Activated effector memory CD4-positive, alpha-beta T cell treated with Interleukin-2 at 50 U/mL for 16 hours (primary cell): ENCODE results near the gene ASF1B.
"Not testable (repeated sequence)": the region's sequence is repeated elsewhere in the genome, so short reads cannot be mapped to it uniquely, and the experiment has no call there.

Experiments used
- DNase-seq: peaks from one replicate; pipeline ENCODE4 v3.0.0-alpha.2; 2020

ASF1B gene

DNA sequence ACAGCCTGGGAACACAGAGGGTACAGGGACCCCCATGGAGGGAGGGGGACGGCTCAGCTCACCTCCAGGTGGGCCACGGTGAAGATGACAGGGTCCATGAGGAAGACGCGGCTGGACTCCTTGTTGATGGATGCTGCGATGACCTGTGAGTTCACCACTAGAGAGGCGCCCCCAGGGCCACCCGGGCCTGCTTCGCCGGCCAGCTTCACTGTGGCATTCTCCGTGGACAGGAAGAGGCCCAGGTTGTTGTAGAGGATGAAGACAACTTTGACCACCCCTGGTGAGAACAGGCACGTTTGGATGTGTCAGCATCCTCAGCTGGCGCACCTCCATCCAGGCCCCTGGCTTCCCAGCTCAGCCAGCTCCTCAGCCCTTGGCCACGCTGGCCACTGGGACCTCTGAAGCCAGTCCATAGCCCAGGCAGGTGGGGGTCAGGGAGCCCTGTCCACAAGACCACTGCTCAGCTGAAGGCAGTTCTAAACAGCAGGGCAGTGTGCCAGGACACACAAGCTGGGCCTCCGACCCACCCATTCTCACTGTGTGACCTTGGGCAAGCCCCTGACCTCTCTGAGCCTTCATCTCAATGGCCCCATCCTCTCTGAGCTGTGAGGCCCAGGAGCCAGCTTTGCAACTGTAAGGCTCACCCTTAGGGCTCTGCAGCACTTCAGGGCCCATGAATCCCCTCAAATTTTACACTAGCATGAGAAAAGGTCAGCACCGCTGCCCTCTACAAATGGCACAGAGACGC lies 22.1 kb upstream of the ASF1B start:
- DNase-seq = no peak

DNA sequence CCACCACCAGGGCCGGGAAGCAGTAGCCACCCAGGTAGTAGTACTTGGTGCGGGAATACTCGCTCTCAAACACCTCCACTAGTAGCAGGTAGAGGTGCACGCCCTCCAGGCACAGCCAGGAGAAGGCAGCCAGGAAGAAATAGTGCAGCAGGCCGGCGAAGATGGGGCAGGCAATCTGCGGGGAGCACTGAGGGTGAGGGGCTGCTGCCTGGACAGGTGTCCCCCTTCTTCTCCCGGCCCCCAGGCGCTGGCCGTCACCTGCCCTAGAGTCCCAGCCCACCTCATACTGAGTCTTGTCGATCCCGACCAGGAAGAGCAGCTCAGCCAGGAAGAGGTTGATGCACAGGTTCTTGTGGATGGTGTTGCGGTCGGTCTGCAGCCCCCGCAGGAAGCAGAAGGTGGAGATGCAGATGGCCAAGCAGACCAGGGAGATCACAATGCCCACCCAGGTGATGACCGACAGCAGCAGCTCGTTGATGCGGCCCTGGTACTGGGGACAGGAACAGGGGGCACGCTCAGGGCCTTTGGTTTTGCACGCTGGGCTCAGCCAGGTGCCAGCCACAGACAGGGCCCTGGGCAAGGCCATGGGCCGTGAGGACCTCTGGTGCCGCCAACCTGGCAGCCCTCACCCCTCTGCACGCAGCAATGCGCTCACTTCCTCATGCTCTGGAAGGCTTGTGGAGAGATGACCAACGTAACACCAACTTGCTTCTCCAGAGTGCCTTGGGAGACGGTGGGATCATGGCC lies 20.8 kb upstream of the ASF1B start:
- no peak for DNase-seq

GRCh38 chr19:14156122-14156521 lies 19.7 kb upstream of the ASF1B start:
- DNase-seq = no peak

GRCh38 chr19:14155371-14155770 lies 19.0 kb upstream of the ASF1B start:
- DNase-seq = no peak

DNA sequence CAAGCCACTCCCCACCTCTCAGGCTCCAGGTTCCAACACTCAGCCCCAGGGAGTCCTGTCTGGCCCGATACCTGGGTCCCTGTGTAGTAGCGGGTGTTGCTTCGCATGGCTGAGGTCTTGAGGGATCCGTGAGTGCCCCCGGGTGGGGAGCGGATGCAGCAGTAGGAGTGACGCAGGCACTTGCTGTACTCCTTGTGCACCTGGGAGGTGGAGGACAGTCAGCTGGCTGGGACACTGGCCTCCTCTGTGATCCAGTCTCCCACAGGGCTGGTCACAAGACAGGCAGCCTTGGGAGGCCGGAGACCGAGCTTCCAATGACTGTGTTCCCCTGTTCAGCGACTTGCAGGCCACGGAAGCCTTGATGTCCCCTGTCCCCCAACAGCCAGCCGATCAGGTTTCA lies 16.3 kb upstream of the ASF1B start:
- no peak for DNase-seq

DNA sequence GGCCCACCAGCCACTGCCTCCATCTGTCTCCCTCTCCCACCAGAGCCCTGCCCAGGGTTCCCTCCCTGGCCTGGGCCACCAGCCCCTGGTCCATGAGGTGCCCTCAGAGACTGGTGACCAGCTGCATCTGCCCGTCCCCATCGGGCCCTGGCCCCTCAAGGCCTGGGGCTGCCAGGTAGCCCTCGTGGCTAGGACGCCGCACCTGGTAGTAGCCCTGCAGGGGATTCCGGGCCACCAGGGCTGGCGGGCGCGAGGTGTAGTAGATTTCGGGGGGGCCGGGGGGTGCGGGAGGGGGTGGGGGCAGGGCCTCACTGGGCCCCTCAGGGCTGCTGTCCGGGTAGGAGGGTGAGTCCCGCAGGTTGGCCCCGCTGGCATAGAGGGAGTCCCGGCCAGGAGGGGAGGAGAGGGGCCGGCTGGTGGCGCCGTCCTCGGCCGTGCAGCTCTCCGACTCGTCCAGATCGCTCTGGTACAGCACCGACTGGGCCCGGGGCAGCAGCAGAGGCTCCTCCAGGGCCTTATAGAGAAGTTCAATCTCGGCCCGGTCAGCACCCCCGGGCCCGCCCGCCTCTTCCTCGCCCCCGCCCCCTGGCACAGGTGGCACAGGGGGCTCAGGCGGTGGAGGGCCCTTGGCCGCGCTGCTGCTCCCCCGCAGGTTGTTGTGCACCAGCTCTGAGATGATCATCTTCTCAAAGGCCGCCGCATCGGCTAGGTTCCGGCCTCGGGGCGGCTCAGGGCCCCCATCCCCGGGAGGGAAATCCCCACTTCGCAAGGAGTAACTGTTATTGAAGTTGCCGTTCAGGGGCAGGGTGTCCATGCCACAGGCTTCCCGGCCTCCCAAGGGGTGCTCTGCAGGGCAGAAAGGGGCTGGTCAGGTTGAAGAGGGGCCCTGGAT lies 14.6 kb upstream of the ASF1B start:
- DNase-seq = no peak

GRCh38 chr19:14150041-14150769 lies 13.8 kb upstream of the ASF1B start:
- peak; percentile 5 for DNase-seq

DNA sequence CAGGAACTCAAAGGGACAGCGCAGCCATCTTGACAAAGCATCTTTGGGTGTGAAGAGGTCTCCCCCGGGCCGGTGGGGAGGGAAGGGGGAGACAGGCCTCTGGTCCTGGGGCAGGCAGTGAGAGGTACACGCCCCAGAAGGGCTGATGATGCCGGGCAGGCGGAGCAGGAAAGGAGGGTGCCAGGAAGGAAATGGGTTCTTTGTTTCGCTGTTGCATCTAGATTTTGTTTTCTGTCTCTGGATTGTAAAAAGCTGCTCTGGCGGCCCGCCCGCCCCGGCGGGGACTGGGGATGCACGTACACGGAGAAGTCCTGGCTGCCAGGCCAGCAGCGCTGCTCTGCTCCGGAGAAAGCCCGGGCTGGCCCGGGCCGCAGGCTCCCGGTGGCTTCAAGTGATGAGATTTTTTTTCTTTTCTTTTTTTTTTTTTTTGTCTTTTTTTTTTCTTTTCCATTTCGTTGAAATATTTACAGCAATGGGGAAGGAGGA lies 13.2 kb upstream of the ASF1B start:
- peak; percentile 62 for DNase-seq

DNA sequence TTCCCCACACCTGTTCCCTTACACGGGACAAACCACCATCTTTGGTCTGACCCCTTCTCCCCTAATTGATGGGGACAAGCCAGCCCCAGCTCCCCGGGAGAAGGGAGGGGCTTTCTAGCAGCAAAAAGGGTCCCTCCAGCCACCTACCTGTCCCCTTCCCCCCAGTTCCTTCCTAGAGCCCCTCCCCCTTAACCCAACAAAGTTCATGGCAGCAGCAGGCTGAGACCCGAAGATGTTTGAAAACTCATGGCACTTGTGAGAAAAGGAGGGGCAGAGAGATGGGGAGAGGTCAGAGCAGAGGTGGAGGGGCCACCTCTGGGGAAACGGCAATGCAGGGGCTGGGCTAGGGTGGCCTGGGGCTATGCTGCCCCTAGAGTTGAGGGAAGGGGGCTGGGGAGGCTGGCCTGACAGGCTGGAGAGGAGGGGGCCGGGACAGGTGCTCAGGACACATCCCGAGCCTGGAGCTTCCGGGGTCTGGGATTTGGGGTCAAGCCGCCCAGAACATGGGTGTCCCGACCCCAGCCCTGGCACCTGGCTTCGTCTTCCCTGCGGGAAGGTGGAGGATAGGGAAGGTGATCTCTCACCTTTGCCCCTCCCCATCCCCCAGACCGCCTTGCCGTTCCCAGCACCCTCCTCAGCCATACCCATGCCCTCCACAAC lies 12.5 kb upstream of the ASF1B start:
- DNase-seq = no peak

DNA sequence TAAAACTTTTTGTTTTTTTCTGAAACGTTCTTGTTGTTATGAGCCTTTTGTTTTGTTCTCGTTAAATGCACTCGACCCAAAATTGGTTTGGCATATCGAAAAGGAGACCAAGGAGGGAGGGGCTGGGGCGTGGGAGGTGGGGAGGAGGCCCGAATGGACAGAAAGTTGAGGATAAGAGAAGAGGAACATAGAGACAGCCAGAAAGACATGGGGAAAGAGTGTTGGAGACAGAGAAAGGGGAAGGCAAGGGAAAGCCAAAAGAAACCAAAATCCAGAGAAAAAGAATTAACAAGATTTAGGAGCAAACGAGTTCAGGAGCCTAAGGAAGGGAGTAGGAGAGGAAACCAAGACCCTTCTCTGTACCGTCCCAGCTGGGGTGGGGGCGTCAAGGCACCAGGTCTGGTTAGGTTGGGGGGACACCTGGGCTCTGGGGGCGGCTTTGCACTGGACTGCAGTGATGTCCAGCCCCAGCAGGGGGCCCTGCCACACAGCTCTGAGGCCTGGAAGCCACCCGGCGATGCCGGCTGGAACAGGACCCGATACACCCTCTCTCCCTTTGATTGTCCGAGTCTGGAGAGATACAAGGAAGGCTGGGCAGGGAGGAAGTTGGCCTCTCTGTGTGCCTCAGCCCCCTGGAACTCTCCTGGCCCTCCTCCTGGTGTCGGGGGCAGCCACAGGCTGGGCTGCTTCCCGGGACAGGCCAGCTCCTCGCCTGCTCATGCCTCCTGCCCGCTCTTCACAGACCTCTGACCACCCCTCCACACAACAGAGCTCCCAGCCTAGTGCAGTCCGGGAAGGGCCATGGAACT lies 11.6 kb upstream of the ASF1B start:
- DNase-seq = peak; percentile 40

DNA sequence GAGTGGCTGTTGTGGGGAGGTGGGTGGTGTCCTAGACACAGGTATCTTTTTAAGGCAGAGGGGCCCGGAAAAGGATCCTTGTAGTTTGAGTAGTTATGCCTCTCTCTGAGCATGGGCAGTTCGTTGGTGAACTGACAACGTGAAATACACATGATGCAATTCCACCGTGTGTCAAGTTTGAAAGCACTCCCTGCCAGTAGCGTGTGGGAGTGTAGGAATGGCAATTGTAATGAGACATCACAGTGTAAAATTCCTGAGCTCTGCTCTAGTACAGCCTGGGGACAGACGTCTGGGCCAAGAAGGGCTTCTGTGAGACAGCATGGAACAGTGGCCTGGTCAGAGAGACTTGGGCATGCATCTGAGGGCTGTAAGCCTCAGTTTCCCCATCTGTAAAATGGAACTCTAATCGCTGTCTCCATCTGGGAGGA lies 10.4 kb upstream of the ASF1B start:
- no peak for DNase-seq

DNA sequence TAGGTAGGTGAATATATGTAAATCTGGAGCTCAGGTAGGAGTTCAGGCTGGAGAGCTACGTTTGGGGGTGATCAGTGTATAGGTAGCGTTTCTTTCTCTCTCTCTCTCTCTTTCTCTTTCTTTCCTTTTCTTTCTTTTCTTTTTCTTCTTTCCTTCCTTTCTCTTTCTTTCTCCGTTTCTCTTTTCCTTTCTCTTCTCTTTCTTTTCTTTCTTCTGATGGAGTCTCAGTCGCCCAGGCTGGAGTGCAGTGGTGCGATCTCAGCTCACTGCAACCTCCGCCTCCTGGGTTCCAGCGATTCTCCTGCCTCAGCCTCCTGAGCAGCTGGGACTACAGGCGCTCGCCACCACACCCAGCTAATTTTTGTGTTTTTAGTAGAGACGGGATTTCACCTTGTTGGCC lies 9.8 kb upstream of the ASF1B start:
- not testable (repeated sequence) for DNase-seq

DNA sequence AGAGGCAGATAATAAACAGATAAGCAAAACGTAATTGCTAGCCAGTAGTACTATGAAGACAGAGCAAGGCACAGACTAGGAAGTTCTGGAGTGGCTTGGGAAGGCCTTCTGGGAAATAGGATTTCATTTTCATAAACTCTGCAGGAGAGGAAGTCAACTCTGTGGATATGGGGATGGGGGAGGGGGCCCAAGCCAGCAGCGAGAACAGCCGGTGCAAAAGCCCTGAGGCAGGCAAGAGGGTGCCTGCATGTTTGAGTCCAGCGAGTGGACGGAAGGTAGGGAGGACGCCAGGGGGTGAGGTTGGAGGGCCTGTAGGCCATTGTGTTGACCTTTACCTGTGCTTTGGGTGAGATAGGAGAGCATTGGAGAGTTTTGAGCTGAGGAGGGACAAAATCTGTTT lies 9.0 kb upstream of the ASF1B start:
- DNase-seq = no peak

- no peak for DNase-seq
These were observed 6.1 kb upstream of the ASF1B start for GRCh38 chr19:14142262-14143190.

DNA sequence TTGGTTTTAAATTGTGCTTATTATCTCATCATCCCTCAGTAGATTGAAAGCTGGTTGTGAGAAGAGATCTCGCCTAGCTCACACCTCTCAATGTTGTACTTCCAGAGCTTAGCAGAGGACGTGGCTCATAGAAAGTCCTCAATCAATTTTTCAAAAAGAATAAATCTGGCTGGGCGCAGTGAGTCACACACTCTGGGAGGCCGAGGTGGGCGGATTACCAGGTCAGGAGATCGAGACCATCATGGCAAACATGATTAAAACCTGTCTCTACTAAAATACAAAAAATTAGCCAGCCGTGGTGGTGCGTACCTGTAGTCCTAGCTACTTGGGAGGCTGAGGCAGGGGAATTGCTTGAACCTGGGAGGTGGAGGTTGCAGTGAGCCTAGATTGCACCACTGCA lies 4.7 kb upstream of the ASF1B start:
- no peak for DNase-seq

GRCh38 chr19:14139944-14140343 lies 3.6 kb upstream of the ASF1B start:
- DNase-seq = no peak

- DNase-seq = no peak
These were observed 2.3 kb upstream of the ASF1B start for GRCh38 chr19:14138576-14139265.

GRCh38 chr19:14135985-14136508 lies 342 bp downstream of the ASF1B start:
- DNase-seq = no peak

GRCh38 chr19:14135355-14135754 lies 1.0 kb downstream of the ASF1B start:
- DNase-seq = no peak
